Breast epithelium (tissue), 4 donors: Measurements from ENCODE around the gene CDC34. TPM values are rescaled to one million over a fixed set of nuclear protein-coding genes. Genes with fewer than 3 reads are reported as not detected.

ENCODE experiments used
- DNase-seq, 2 donors: peaks; one replicate each; pipeline ENCODE4 v3.0.0-alpha.2; 2019; ENCODE audit warnings: low spot score in 2 of 2
- H3K27ac ChIP-seq, 2 donors: fragments of 200-600 bp; sonication (generic) in 1 of 2; one replicate each; pipeline ENCODE4 v1.5.1; 2016 to 2019; ENCODE audit warnings: mild to moderate bottlenecking in 1 of 2
- H3K27me3 ChIP-seq, 2 donors: fragments of 200-600 bp; sonication (generic) in 1 of 2; one replicate each; pipeline versions ENCODE4 v1.5.1 to v1.6.0; 2017 to 2019; ENCODE audit warnings: control low read depth in 1 of 2, mild to moderate bottlenecking in 1 of 2
- H3K36me3 ChIP-seq: fragments of 200-600 bp; one replicate; pipeline ENCODE4 v1.5.1; 2019
- H3K4me1 ChIP-seq, 2 donors: fragments of 200-600 bp; sonication (generic); one replicate each; pipeline ENCODE4 v1.5.1; 2016 to 2019; ENCODE audit warnings: control low read depth in 1 of 2
- H3K4me3 ChIP-seq, 3 donors: fragments of 200-600 bp; sonication (generic); 1 replicate in 2 of 3; 2 replicates in 1 of 3; pipeline ENCODE4 v1.5.1; 2016 to 2019; ENCODE audit warnings: mild to moderate bottlenecking in 3 of 3, moderate library complexity in 2 of 3
- H3K9me3 ChIP-seq, 2 donors: fragments of 200-600 bp; sonication (generic) in 1 of 2; one replicate each; pipeline ENCODE4 v1.5.1; 2016 to 2019; ENCODE audit warnings: control low read depth in 1 of 2
- POLR2A ChIP-seq: fragments of 450-650 bp; IDR thresholded peaks from one replicate; pipeline ENCODE4 v1.6.1; 2016; ENCODE audit warnings: antibody characterized with exemption, mild to moderate bottlenecking, moderate library complexity
- POLR2AphosphoS5 ChIP-seq, 3 donors: sonication (generic); formaldehyde crosslinking; IDR thresholded peaks; one replicate each; pipeline ENCODE4 v1.6.1; 2017; ENCODE audit warnings: antibody characterized with exemption in 3 of 3
- intact Hi-C: fragments of 100-400 bp; cut with DNase I; formaldehyde crosslinking; loops from one replicate; pipeline ENCODE4 v1.15.1; 2023; ENCODE audit warnings: low total_unique reads
- total RNA-seq, 3 donors: library from RNA; depleted of rRNA; stranded (reverse); fragments of >200 nt; gene quantifications; one replicate each; pipeline ENCODE4 v1.1.0, GENCODE V29; 2016
- TF ChIP-seq, protein P1 (sequence below), 3 donors: fragments of 450-650 bp; IDR thresholded peaks; one replicate each; pipeline ENCODE4 v1.5.1; 2016 to 2017; ENCODE audit warnings: antibody characterized with exemption in 3 of 3, mild to moderate bottlenecking in 3 of 3, moderate library complexity in 3 of 3

CDC34 gene
- total RNA-seq, 3 donors from 2014 or later = 44.6 to 69.5 (median 49.3) TPM

DNA sequence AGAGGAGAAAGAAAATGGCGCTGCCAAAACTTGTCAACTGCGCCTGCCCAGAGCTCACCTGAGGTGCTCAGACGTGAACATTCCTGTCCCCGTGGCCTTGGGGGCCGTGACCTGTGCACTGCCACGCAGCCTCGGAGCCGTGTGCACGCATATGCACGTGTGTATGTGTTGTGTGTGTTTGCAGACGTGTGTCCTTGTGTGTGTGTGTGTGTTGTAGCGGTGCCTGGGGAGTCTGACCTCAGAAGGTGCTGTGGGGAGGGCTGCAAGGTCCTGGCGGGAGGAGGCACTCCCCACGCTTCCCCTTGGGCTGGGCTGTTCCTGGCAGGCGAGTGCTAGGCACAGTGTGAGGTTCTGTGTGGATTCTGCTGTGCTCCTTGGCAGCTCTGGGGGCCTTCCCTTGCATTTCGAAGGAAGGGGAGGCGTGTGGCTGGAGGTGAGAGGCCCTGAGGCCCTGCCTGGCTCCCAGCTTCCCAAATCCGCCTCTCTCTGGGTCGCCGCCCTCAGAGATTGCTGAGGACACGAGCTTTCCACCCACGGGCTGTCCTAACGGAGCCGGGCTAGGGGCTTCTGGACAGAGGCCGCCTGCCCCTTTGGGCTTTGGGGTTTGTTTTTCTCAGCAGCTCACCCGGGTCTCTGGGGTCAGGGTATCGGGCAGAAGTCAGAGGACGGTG, 45.3 kb downstream of the CDC34 start:
- no peak overlapping the region for H3K27ac ChIP-seq
- no peaks in the 10 kb centered on the region for H3K27me3 ChIP-seq
- no peaks in the 10 kb centered on the region for H3K9me3 ChIP-seq
- TF ChIP-seq, protein P1, sequence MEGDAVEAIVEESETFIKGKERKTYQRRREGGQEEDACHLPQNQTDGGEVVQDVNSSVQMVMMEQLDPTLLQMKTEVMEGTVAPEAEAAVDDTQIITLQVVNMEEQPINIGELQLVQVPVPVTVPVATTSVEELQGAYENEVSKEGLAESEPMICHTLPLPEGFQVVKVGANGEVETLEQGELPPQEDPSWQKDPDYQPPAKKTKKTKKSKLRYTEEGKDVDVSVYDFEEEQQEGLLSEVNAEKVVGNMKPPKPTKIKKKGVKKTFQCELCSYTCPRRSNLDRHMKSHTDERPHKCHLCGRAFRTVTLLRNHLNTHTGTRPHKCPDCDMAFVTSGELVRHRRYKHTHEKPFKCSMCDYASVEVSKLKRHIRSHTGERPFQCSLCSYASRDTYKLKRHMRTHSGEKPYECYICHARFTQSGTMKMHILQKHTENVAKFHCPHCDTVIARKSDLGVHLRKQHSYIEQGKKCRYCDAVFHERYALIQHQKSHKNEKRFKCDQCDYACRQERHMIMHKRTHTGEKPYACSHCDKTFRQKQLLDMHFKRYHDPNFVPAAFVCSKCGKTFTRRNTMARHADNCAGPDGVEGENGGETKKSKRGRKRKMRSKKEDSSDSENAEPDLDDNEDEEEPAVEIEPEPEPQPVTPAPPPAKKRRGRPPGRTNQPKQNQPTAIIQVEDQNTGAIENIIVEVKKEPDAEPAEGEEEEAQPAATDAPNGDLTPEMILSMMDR (IDR thresholded peaks at IDR 0.05) = no peak
- TF ChIP-seq POLR2AphosphoS5 (IDR thresholded peaks at IDR 0.05) = no peak
- no peak for TF ChIP-seq POLR2A
- peaks cover 11 to 23% of the 10 kb centered on the region in 2 donors for H3K4me1 ChIP-seq
- H3K4me3 ChIP-seq = no peak overlapping the region
- intact Hi-C loops = no loop called here
- H3K36me3 ChIP-seq = no peaks in the 10 kb centered on the region
- DNase-seq = no peak

DNA sequence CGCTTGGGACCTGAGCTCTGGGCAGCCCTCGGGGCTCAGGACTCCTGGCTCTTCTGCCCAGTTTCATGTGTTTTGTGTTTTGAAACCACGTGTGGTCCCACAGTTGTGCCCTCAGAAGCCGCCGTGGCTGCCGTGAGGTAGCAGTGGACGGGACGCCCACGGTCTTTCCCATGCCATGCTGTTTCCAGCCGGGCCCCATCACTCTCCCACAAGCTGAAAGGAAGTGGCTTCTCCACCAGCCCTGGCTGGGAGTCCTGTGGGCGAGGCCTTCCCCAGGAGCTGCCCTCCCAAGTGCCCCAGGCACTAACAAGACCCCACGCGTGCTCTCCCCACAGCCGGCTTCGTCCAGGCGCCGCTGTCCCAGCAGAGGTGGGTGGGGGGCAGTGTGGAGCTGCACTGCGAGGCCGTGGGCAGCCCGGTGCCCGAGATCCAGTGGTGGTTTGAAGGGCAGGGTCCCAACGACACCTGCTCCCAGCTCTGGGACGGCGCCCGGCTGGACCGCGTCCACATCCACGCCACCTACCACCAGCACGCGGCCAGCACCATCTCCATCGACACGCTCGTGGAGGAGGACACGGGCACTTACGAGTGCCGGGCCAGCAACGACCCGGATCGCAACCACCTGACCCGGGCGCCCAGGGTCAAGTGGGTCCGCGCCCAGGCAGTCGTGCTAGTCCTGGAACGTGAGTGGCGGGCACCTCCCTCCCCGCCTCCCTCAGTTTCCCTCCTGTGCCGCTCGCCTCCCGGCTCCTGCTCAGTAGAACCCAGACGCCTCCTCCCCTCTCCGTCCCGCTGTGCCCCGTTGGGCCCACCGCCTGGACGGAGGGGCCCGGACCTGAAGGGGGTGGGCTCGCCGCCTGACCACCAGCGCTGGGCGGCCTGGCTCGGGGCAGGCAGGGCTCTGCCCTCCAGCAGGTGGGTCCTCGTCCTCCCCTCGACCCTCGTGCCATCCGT, 46.2 kb downstream of the CDC34 start:
- no peaks in the 10 kb centered on the region for H3K27me3 ChIP-seq
- H3K27ac ChIP-seq = no peak overlapping the region
- TF ChIP-seq POLR2A = no peak
- TF ChIP-seq, protein P1 (IDR thresholded peaks at IDR 0.05) = no peak
- no peak for TF ChIP-seq POLR2AphosphoS5 (IDR thresholded peaks at IDR 0.05)
- H3K9me3 ChIP-seq = no peaks in the 10 kb centered on the region
- no peak for DNase-seq
- H3K36me3 ChIP-seq = no peaks in the 10 kb centered on the region
- intact Hi-C loops = no loop called here
- H3K4me3 ChIP-seq = no peak overlapping the region
- peaks cover 11 to 23% of the 10 kb centered on the region in 2 donors for H3K4me1 ChIP-seq

DNA sequence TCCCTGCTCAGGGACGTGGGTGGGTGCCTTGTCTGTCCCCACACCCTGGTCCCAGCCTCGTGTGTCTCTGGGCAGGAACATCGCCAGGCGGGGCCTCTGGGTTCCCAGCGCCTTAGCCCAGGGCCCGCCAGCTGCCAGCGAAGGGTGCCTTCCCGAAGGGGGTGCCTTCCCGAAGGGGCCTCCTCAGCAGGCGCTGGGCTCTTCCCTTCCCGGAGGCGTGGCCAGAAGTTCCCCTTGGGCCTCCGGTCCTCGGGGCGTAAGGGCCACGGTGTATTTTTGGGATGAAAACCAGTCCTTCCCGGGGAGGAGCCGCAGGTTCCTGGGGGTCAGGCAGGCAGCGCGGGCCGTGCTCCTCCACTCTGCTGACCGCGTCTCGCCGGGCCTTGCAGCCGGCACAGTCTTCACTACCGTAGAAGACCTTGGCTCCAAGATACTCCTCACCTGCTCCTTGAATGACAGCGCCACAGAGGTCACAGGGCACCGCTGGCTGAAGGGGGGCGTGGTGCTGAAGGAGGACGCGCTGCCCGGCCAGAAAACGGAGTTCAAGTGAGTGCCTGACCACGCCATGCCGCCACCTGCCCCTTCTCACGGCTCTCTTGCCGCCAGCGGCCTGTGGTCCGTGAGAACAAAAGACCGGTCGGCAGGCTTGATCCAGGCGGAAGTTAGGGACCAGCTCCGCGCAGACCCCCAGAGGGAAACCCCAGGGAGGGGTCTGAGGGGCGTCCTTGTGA, 47.7 kb downstream of the CDC34 start:
- intact Hi-C loops = no loop called here
- Histone ChIP-seq H3K9me3 (no peaks in the 10 kb centered on the region), H3K36me3 (no peaks in the 10 kb centered on the region), H3K4me3 (no peak overlapping the region), H3K27me3 (no peaks in the 10 kb centered on the region), H3K27ac (no peak overlapping the region), H3K4me1 (peaks cover 7 to 22% of the 10 kb centered on the region in 2 donors)
- DNase-seq = no peak
- TF ChIP-seq POLR2A (no peak), POLR2AphosphoS5 (IDR thresholded peaks at IDR 0.05) (no peak)
- TF ChIP-seq, protein P1 (IDR thresholded peaks at IDR 0.05) = no peak

DNA sequence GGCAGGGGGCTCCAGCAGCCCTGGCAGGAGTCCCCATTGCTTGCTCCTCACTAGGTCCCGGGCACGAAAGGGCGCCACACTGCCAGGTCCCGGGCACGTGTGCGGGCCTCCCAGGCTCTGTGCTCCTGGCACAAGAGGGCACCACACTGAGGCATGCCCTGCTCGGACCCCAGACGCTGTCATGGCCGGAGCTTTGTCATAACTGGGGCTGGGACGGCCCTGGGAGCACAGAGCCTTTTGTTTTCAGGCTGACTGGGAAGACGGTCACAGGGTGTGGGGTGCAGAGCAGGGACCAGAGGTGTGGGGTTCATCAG, 48.2 kb downstream of the CDC34 start:
- no peaks in the 10 kb centered on the region for H3K36me3 ChIP-seq
- H3K4me3 ChIP-seq = no peak overlapping the region
- no peaks in the 10 kb centered on the region for H3K27me3 ChIP-seq
- H3K27ac ChIP-seq = no peak overlapping the region
- no peak for DNase-seq
- intact Hi-C loops = no loop called here
- H3K4me1 ChIP-seq = peaks cover 7 to 16% of the 10 kb centered on the region in 2 donors
- TF ChIP-seq POLR2A = no peak
- no peaks in the 10 kb centered on the region for H3K9me3 ChIP-seq

DNA sequence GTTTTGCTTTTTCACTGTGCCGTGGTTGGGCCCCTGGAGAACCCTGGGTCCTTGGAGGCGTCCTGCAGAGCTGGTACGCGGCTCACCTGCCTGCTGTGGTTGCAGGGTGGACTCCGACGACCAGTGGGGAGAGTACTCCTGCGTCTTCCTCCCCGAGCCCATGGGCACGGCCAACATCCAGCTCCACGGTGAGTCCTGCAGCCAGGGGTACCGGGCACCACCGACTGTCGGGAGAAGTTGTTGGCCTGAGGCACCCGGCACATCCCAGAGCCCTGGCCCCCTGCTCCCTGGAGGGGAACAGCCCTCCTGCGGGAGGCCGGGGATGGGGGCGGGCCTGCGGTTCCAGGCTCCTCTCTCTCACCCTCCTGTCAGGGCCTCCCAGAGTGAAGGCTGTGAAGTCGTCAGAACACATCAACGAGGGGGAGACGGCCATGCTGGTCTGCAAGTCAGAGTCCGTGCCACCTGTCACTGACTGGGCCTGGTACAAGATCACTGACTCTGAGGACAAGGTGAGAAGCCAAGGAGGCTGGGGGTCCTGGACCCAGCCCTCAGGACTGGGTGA, 48.8 kb downstream of the CDC34 start:
- no peak overlapping the region for H3K4me3 ChIP-seq
- H3K9me3 ChIP-seq = no peaks in the 10 kb centered on the region
- no peak overlapping the region for H3K27ac ChIP-seq
- TF ChIP-seq POLR2A (no peak), POLR2AphosphoS5 (IDR thresholded peaks at IDR 0.05) (no peak)
- TF ChIP-seq, protein P1 (IDR thresholded peaks at IDR 0.05) = no peak
- DNase-seq = no peak
- no peaks in the 10 kb centered on the region for H3K36me3 ChIP-seq
- no peaks in the 10 kb centered on the region for H3K27me3 ChIP-seq
- peaks cover 4 to 11% of the 10 kb centered on the region in 2 donors for H3K4me1 ChIP-seq
- intact Hi-C loops = no loop called here
